Measurements from ENCODE around the gene OSM.
A peak's percentile ranks its signal among the peaks of the same experiment; 100 is the strongest.

The OSM gene

DNA sequence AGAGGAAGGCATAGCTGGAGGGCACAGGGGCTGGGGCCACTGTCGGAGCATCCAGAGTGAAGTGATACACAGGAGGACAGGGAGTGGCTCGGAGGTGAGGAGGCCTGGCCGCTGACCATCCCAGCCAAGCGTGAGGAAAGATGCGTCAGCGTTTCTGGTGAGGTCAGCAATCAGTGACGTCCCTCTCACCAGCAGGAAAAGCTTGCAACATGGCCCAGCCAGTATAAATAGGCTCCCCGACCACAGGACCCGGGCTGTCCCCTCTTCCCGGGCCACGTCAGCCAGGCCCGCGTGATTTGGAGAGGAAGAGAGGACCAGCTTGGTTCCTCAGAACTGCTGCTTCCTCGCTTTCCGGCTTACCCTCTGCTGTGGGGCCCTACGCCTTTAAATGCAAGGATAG, 4.2 kb upstream of the OSM start:
- POLR2A ChIA-PET = interaction anchor here (0.7 kb wide), 1 partner anchor 65 kb away, joined by 3 read pairs; no protein-coding TSS in a partner anchor
- no peak for DNase-seq (ENCODE audit: extremely low spot score)
- CTCF ChIA-PET = interaction anchor here (1.7 to 11.9 kb wide), 2 partner anchors 9 to 17 kb away, joined by 5 to 171 read pairs; partner anchors contain the start of gene CASTOR1
- TF ChIP-seq, protein P1, sequence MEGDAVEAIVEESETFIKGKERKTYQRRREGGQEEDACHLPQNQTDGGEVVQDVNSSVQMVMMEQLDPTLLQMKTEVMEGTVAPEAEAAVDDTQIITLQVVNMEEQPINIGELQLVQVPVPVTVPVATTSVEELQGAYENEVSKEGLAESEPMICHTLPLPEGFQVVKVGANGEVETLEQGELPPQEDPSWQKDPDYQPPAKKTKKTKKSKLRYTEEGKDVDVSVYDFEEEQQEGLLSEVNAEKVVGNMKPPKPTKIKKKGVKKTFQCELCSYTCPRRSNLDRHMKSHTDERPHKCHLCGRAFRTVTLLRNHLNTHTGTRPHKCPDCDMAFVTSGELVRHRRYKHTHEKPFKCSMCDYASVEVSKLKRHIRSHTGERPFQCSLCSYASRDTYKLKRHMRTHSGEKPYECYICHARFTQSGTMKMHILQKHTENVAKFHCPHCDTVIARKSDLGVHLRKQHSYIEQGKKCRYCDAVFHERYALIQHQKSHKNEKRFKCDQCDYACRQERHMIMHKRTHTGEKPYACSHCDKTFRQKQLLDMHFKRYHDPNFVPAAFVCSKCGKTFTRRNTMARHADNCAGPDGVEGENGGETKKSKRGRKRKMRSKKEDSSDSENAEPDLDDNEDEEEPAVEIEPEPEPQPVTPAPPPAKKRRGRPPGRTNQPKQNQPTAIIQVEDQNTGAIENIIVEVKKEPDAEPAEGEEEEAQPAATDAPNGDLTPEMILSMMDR (IDR thresholded peaks at IDR 0.05; ENCODE audit: control extremely low read depth, extremely low read depth, low read depth, missing control alignments) = no peak

DNA sequence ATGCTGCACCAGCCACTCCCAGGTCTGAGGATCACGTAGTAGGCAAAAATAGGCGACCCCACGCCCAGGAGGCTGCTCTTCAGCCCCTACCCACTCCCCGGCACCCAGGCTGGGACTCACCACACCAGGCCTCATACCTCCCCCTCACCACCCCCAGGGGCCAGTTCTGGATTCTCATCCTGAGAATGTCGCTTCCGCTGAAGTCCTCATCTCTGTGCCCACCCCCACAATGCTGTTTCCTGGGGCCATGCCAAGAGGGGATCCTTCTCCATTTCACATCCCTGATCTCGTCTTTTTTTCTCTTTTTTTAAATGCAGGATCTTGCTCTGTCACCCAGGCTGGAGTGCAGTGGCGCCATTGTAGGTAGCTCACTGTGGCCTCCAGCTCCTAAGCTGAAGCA, 1.7 kb upstream of the OSM start:
- CTCF ChIA-PET = interaction anchor here (1.2 to 11.9 kb wide), 3 partner anchors 13 to 160 kb away, joined by 4 to 171 read pairs (median 6); partner anchors contain the start of gene CASTOR1
- DNase-seq (ENCODE audit: extremely low spot score) = no peak
- POLR2A ChIA-PET = no interaction called here
- TF ChIP-seq, protein P1 (IDR thresholded peaks at IDR 0.05; ENCODE audit: control extremely low read depth, extremely low read depth, low read depth, missing control alignments) = no peak

DNA sequence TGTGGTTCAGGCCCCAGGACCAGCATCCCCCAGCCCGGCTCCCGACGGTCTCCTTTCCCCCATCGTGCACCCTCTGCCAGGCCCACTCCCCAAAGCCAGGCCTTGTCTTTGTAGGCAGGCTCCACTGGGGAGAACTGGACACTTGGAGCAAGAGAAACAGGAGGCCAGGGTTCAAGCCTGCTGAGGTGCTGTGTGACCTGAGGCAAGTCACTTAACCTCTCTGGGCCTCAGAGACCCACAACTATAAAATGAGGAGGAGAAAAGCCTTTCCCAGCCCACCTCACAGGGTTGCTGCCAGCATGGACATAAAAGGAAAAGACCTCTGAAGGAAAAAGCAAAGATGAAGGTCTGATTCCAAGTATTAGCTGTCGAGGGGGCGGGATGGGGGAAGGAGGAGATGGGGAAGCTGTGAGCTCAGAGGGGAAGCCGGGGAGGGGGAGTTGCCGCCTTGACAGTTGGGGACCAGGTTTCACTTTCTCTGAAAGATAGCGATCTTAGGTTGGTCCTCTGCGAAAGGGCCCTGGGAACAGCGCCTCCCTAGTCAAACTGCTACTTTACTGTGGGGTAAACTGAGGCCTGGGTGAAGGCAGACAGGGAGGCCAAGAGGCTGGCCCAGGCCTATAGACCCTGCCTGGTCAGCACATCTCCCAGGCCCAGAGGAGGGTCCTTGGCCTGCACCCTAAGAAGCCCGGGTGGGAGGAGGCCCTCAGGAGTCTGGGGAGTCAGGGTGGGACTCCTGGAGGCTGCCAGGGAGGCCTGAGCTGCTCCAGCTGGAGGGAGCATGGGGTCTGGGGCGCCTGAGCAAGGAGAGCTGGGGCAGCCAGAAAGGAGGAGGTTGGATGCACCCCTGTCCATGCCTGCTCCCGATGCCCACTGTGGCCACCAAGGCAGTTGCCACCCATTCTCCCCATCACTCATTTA, 991 bp upstream of the OSM start:
- POLR2A ChIA-PET = no interaction called here
- DNase-seq (ENCODE audit: extremely low spot score) = no peak
- CTCF ChIA-PET = interaction anchor here (0.7 to 11.9 kb wide), 3 partner anchors 12 to 20 kb away, joined by 4 to 171 read pairs (median 4); partner anchors contain the start of gene CASTOR1
- TF ChIP-seq, protein P1 (IDR thresholded peaks at IDR 0.05; ENCODE audit: control extremely low read depth, extremely low read depth, low read depth, missing control alignments) = no peak

DNA sequence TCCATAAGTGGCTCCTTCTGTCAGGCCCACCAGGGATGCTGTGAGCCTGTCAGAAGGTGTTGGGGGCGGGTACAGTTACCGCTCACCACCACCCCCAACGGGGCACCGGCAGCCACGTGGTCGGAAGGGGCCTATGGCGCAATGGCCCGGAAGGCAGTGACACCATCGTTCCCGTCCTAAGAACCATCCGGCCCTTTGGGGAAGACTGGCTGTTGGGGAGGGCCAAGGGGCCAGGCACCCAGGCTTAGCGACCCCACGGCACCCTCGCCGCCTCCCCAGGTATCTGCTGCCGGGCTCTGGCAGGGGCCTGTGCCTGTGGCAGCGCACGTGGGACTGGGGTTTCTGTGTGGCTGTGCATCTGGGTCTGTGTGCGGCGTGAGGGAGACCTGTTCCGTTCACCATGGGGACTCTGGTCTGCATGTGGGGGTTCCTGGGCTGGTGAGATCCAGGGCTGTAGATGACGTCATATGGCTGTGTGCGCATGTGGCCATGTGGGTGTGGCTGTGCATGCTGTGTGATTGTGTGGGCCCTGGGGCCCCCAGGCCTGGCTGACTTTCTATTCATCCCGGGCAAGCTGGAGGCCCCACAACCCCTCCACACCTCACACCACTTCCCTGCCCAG, 717 bp downstream of the OSM start:
- peak; percentile 87 for DNase-seq (ENCODE audit: extremely low spot score)
- ChIA-PET POLR2A (no interaction called here), CTCF (interaction anchor here (1.0 to 11.9 kb wide), 3 partner anchors 12 to 158 kb away, joined by 3 to 171 read pairs (median 33); partner anchors contain the start of gene CASTOR1)
- TF ChIP-seq, protein P1 (IDR thresholded peaks at IDR 0.05; ENCODE audit: control extremely low read depth, extremely low read depth, low read depth, missing control alignments) = no peak

DNA sequence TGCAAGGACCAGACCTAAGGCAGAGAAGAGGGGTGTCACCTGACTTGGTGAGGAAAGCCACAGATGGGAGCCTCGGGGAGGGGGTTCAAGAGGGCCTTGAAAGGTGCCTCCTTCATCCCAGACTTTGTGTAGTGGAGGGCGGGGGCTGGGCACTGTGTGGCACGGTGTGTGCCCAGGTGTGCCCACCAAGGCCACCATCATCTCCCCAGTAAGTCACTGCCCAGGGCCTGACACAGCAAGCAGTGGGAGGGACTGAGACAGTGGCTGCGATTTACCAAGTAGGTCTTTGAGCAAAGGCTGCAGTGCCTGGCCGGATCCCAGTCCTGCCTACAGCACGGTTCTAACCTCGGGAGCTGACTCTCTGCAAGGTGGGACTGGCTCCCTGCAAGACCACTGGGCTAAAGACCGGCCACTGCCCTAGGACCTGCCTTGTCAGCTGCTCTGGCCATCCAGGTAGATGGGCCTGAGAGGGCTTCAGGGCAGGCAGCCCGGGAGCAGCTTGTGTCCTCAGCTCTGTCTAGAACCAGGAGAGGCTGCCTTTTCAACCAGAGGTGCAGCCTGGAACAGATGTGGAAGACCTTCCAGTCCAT, 1.4 kb downstream of the OSM start:
- ChIA-PET POLR2A (no interaction called here), CTCF (interaction anchor here (1.0 to 11.9 kb wide), 5 partner anchors 11 to 157 kb away, joined by 3 to 171 read pairs (median 33); partner anchors contain the start of gene CASTOR1)
- no peak for DNase-seq (ENCODE audit: extremely low spot score)
- TF ChIP-seq, protein P1 (IDR thresholded peaks at IDR 0.05; ENCODE audit: control extremely low read depth, extremely low read depth, low read depth, missing control alignments) = no peak

DNA sequence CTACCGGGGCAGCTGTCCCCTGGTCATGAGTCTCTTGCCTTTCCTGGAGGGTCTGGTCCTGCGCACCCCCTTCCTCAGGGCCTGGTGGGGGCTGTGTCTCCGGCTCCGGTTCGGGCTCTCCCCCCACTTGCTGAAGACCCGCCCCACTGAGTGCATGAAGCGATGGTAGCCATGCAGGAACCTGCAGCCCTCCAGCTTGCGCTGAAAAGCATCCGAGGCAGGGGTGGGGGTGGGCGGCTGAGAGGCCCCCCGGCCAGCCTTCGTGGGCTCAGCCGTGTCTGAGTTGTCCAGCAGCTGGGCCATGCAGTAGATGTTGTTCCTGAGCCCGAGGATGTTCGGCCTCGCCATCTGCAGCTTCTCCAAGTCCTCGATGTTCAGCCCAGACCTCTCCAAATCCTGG, 2.8 kb downstream of the OSM start:
- CTCF ChIA-PET = interaction anchor here (0.8 to 11.9 kb wide), 27 partner anchors 10 to 165 kb away, joined by 3 to 171 read pairs (median 5); partner anchors contain the start of genes CASTOR1, CCDC157, LIF and RNF215
- POLR2A ChIA-PET = no interaction called here
- TF ChIP-seq, protein P1 (IDR thresholded peaks at IDR 0.05; ENCODE audit: control extremely low read depth, extremely low read depth, low read depth, missing control alignments) = no peak
- no peak for DNase-seq (ENCODE audit: extremely low spot score)

Measured in GM10248 (cell line).